Hematopoietic multipotent progenitor cell treated with erythropoietin and hydrocortisone succinate and interleukin-3 and kit ligand, for 8 days (in vitro differentiated cells): ENCODE measurements around the gene CRYBG2.

ENCODE experiments used
- DNase-seq: peaks from one replicate; pipeline ENCODE4 v3.0.0-alpha.2; 2015

The CRYBG2 gene

GRCh38 chr1:26279456-26280332 lies 74.2 kb downstream of the CRYBG2 start, which contains the start of gene SH3BGRL3:
TSS of gene SH3BGRL3 (plus strand) at chr1:26280086. CDS start at chr1:26280156, 70 bp downstream.
- peak; percentile 84 for DNase-seq

DNA sequence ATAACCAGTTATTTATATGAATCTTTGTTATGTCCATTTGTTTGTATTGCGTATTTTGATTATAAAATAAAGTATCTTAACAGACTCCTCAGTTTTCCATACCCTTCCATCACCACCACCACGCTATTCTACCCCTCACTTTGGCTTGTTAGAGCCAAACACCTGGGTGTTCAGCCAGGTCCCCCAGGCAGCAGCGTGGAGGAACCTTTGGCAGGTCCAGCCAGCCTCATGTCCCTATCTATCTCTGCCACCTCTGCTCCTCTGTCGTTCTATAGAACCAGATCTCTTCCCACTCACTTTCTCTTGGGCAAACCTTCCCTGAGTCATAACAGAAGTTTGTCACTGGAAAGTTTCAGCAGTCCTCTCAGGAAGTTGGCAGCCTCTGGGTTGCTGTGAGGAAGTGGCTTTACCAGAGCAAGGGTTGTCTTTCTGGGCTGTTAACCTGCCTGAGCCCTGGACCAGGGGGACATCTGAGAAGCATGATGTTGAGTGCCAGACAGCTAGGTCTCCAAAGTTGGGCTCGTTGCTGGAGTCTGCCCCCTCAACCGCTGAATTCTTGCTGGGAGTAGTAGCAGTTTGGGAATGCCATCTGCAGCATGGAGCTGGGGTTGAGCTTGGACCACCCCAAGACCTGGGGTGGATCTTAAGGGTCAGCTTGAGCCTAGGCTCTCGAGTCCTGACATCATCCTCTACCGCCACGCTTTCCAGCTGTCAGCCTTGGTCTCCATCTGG lies 75.0 kb downstream of the CRYBG2 start:
- peak; percentile 46 for DNase-seq

DNA sequence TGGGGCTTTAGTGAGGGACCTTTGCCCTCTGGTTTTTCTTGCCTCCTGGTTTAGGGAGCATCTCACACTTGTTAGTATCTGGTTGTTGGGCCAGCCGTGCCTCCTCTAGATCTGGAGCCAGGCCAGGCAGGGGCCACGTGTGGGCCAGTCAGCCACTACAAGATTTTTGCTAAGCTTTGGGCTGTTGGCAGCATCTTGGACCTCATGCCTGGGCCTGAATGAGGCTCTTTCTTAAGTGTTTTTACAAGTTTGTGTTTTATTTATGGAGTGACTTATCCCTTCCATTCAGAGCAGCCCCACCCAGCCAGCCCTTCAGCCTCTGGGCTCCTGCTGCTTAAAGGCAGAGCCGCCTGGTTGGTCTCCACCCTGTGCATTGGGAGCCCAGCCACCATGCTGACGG lies 75.6 kb downstream of the CRYBG2 start:
- peak; percentile 77 for DNase-seq

DNA sequence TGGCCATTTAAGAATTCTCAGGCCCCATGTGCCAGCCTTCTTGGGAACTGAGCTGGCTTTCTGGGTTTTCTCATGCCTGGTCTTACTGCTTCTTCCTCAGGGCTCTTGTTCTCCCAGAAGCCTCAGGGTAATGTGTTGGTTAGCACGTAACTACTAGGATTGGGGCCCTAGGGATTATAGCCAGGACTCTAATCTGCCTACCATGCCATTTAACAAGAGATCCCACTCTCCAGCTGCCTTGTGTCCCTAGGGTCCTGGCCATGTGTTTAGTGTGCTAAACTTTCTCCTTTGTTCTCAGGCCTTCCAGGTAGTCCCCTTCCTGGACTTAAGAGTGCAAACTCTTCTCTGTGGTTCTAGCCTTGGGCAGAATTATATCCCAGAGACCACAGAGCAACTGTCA lies 76.2 kb downstream of the CRYBG2 start:
- DNase-seq: no peak

GRCh38 chr1:26277261-26277661 lies 76.7 kb downstream of the CRYBG2 start:
- DNase-seq: no peak

DNA sequence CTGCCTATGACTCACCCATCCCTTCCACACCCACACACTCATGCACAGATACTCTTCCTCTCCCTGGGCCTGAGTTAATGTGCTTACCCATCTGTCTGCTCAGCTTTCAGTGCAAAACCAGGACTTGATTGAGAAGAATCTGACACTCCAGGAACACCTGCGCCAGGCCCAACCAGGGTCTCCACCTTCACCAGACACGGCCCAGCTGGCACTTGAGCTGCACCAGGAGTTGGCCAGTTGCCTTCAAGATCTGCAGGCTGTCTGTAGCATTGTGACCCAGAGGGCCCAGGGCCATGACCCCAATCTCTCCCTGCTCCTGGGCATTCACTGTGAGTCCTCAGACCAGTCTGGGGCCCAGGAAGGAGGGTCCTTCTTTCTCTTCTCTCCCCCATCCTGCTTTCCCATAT lies 77.5 kb downstream of the CRYBG2 start:
- no peak for DNase-seq

- DNase-seq: peak; percentile 94
Observed at GRCh38 chr1:26275580-26276431, 78.1 kb downstream of the CRYBG2 start.

DNA sequence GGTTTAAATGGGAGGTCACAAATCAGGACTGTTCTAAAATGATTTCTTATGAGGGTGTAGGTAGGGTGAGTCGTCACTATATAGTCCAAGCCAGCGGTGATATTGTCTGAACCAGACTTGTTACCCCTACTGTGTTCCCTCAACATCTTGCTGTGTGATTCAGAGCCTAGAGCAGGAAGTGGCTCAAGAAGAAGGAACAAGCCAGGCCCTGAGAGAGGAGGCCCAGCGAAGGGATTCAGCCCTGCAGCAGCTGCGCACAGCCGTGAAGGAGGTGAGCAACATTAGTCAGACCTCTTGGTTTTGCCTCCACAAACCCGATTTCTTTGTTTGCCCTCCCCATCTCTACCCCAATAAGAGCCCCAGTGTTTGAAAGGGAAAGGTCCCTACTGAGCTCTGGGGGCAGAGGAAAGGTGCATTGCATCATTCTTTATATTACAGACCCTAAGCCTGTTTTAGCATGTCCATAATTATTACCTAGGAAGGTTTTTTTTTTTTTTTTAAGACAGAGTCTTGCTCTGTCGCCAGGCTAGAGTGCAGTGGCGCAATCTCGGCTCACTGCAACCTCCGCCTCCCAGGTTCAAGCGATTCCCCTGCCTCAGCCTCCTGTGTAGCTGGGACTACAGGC lies 79.0 kb downstream of the CRYBG2 start:
- DNase-seq: no peak
